Measurements from ENCODE around the gene MYBPHL. TPM values are rescaled to one million over a fixed set of nuclear protein-coding genes. Genes with fewer than 3 reads are reported as not detected.

The MYBPHL gene
- total and polyA plus RNA-seq, 2 of the 13 experiments (the other 11 are each of a cell fraction or from before 2014, with no cell fraction given) = 3.7 to 3.8 TPM

DNA sequence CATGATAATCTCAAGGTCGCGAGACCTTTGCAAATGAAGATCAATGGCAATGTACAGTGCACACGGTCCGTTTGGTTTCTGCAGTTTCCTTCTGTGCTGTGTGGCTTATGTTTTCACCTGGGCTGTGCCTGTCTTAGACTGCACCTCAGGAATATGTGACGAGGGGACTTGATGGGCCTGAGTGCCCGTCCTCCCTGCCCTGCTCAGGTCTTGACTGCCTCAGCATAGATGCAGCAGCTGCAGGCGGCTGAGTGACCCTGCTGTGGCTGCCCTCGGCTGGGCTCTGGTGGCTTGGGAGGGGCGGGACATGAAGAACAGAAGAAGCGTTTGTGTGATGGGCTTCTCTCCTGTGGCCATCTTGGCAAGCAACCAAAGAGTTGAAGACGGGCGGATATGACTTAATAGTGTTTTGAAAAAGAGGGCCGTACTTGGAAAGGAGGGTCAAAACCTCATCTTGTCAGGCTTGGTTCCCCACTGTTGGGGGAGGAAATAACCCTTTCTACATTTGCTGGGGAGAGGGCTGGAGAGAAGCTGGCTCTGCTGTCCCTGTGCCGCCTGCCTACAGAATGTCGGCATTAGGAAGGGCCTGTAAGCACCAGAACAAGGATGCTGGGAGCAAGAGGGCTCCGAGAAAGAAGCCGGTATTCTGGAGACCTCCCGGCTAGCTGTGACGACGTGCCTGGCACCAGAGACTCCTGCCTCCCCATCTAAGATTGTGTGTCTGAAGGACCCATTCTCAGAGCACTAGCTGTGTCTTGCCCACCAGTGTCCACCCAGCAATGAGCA, 7.1 kb downstream of the MYBPHL start (continued):
- TF ChIP-seq, protein P1, sequence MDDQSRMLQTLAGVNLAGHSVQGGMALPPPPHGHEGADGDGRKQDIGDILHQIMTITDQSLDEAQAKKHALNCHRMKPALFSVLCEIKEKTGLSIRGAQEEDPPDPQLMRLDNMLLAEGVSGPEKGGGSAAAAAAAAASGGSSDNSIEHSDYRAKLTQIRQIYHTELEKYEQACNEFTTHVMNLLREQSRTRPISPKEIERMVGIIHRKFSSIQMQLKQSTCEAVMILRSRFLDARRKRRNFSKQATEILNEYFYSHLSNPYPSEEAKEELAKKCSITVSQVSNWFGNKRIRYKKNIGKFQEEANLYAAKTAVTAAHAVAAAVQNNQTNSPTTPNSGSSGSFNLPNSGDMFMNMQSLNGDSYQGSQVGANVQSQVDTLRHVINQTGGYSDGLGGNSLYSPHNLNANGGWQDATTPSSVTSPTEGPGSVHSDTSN (CRISPR knock-in tag; IDR thresholded peaks at IDR 0.05; ENCODE audit: borderline replicate concordance) = no peak
- TF ChIP-seq, protein P2, sequence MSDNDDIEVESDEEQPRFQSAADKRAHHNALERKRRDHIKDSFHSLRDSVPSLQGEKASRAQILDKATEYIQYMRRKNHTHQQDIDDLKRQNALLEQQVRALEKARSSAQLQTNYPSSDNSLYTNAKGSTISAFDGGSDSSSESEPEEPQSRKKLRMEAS (IDR thresholded peaks at IDR 0.05) = peak; percentile 49
- TF ChIP-seq SRSF1 (optimal IDR thresholded peaks at IDR 0.05; ENCODE audit: low read depth, low read length) = no peak
- TF ChIP-seq YEATS4 (CRISPR knock-in tag; IDR thresholded peaks at IDR 0.05; ENCODE audit: borderline replicate concordance) = no peak
- no peak for TF ChIP-seq PTBP1 (IDR thresholded peaks at IDR 0.05; ENCODE audit: low read depth, low read length, poor library complexity, severe bottlenecking)
- no peak for TF ChIP-seq ZNF841 (CRISPR knock-in tag; IDR thresholded peaks at IDR 0.05; ENCODE audit: borderline replicate concordance)
- TF ChIP-seq ZNF468 (CRISPR knock-in tag; IDR thresholded peaks at IDR 0.05) = no peak
- TF ChIP-seq MBD4 (IDR thresholded peaks at IDR 0.05; ENCODE audit: borderline replicate concordance, low read length) = no peak
- TF ChIP-seq, protein P3, sequence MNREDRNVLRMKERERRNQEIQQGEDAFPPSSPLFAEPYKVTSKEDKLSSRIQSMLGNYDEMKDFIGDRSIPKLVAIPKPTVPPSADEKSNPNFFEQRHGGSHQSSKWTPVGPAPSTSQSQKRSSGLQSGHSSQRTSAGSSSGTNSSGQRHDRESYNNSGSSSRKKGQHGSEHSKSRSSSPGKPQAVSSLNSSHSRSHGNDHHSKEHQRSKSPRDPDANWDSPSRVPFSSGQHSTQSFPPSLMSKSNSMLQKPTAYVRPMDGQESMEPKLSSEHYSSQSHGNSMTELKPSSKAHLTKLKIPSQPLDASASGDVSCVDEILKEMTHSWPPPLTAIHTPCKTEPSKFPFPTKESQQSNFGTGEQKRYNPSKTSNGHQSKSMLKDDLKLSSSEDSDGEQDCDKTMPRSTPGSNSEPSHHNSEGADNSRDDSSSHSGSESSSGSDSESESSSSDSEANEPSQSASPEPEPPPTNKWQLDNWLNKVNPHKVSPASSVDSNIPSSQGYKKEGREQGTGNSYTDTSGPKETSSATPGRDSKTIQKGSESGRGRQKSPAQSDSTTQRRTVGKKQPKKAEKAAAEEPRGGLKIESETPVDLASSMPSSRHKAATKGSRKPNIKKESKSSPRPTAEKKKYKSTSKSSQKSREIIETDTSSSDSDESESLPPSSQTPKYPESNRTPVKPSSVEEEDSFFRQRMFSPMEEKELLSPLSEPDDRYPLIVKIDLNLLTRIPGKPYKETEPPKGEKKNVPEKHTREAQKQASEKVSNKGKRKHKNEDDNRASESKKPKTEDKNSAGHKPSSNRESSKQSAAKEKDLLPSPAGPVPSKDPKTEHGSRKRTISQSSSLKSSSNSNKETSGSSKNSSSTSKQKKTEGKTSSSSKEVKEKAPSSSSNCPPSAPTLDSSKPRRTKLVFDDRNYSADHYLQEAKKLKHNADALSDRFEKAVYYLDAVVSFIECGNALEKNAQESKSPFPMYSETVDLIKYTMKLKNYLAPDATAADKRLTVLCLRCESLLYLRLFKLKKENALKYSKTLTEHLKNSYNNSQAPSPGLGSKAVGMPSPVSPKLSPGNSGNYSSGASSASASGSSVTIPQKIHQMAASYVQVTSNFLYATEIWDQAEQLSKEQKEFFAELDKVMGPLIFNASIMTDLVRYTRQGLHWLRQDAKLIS (CRISPR knock-in tag; IDR thresholded peaks at IDR 0.05) = no peak
- no peak for TF ChIP-seq ZFYVE20 (CRISPR knock-in tag; IDR thresholded peaks at IDR 0.05; ENCODE audit: borderline replicate concordance, low read depth)
- TF ChIP-seq, protein P4, sequence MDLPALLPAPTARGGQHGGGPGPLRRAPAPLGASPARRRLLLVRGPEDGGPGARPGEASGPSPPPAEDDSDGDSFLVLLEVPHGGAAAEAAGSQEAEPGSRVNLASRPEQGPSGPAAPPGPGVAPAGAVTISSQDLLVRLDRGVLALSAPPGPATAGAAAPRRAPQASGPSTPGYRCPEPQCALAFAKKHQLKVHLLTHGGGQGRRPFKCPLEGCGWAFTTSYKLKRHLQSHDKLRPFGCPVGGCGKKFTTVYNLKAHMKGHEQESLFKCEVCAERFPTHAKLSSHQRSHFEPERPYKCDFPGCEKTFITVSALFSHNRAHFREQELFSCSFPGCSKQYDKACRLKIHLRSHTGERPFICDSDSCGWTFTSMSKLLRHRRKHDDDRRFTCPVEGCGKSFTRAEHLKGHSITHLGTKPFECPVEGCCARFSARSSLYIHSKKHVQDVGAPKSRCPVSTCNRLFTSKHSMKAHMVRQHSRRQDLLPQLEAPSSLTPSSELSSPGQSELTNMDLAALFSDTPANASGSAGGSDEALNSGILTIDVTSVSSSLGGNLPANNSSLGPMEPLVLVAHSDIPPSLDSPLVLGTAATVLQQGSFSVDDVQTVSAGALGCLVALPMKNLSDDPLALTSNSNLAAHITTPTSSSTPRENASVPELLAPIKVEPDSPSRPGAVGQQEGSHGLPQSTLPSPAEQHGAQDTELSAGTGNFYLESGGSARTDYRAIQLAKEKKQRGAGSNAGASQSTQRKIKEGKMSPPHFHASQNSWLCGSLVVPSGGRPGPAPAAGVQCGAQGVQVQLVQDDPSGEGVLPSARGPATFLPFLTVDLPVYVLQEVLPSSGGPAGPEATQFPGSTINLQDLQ (CRISPR knock-in tag; IDR thresholded peaks at IDR 0.05) = no peak
- TF ChIP-seq MED8 (CRISPR knock-in tag; IDR thresholded peaks at IDR 0.05; ENCODE audit: insufficient replicate concordance) = no peak
- no peak for TF ChIP-seq PAWR (CRISPR knock-in tag; IDR thresholded peaks at IDR 0.05; ENCODE audit: borderline replicate concordance)
- TF ChIP-seq FOXM1 (CRISPR knock-in tag; IDR thresholded peaks at IDR 0.05) = no peak
- 0 out of 2 replicates have a peak, but pooled peaks have one; percentile 45 for TF ChIP-seq SMAD1 (CRISPR knock-in tag; IDR thresholded peaks at IDR 0.05; ENCODE audit: borderline replicate concordance, low read depth)
- TF ChIP-seq YEATS2 (CRISPR knock-in tag; IDR thresholded peaks at IDR 0.05; ENCODE audit: borderline replicate concordance) = no peak
- TF ChIP-seq, protein P5, sequence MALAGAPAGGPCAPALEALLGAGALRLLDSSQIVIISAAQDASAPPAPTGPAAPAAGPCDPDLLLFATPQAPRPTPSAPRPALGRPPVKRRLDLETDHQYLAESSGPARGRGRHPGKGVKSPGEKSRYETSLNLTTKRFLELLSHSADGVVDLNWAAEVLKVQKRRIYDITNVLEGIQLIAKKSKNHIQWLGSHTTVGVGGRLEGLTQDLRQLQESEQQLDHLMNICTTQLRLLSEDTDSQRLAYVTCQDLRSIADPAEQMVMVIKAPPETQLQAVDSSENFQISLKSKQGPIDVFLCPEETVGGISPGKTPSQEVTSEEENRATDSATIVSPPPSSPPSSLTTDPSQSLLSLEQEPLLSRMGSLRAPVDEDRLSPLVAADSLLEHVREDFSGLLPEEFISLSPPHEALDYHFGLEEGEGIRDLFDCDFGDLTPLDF (CRISPR knock-in tag; IDR thresholded peaks at IDR 0.05) = no peak
- TF ChIP-seq TOE1 (CRISPR knock-in tag; IDR thresholded peaks at IDR 0.05) = no peak
